ENCODE measurements around the gene AMBRA1.
"Not testable (repeated sequence)": the region's sequence is repeated elsewhere in the genome, so short reads cannot be mapped to it uniquely, and the experiment has no call there.

AMBRA1 gene

GRCh38 chr11:46533396-46534100 lies 60.3 kb downstream of the AMBRA1 start:
- DNase-seq, result no peak

- no peak for DNase-seq
Measured at GRCh38 chr11:46529928-46530574, 63.8 kb downstream of the AMBRA1 start.

- DNase-seq, result peak; percentile 84
Measured at GRCh38 chr11:46529095-46529905, 64.5 kb downstream of the AMBRA1 start.

GRCh38 chr11:46528445-46529094 lies 65.3 kb downstream of the AMBRA1 start:
- peak; percentile 37 for DNase-seq

- DNase-seq, result no peak
Measured at GRCh38 chr11:46527591-46528130, 66.2 kb downstream of the AMBRA1 start.

GRCh38 chr11:46526216-46527215 lies 67.3 kb downstream of the AMBRA1 start:
- no peak for DNase-seq

- no peak for DNase-seq
Measured at GRCh38 chr11:46524201-46524770, 69.5 kb downstream of the AMBRA1 start.

GRCh38 chr11:46523290-46523689 lies 70.5 kb downstream of the AMBRA1 start:
- no peak for DNase-seq

GRCh38 chr11:46522682-46523281 lies 71.0 kb downstream of the AMBRA1 start:
- DNase-seq, result no peak

- DNase-seq, result no peak
Measured at GRCh38 chr11:46521961-46522681, 71.7 kb downstream of the AMBRA1 start.

- DNase-seq, result no peak
Measured at GRCh38 chr11:46520971-46521745, 72.7 kb downstream of the AMBRA1 start.

GRCh38 chr11:46519351-46519750 lies 74.5 kb downstream of the AMBRA1 start:
- DNase-seq, result no peak

- not testable (repeated sequence) for DNase-seq
Measured at GRCh38 chr11:46518928-46519327, 74.9 kb downstream of the AMBRA1 start.

- no peak for DNase-seq
Measured at GRCh38 chr11:46514370-46514769, 79.5 kb downstream of the AMBRA1 start.

- no peak for DNase-seq
Measured at GRCh38 chr11:46513934-46514342, 79.9 kb downstream of the AMBRA1 start.

GRCh38 chr11:46512261-46512881 lies 81.5 kb downstream of the AMBRA1 start:
- no peak for DNase-seq

GRCh38 chr11:46511342-46511741 lies 82.5 kb downstream of the AMBRA1 start:
- no peak for DNase-seq

- no peak for DNase-seq
Measured at GRCh38 chr11:46508360-46508759, 85.5 kb downstream of the AMBRA1 start.

- DNase-seq, result no peak
Measured at GRCh38 chr11:46506483-46506791, 87.4 kb downstream of the AMBRA1 start.

Measured in stimulated activated CD4-positive, alpha-beta T cell treated with anti-CD3 and anti-CD28 coated beads, Interleukin-15, amount 100 ng/mL, for 24 hours (primary cell).